Thoracic aorta (tissue), 2 donors: Measurements from ENCODE around the gene TEX51. TPM values are rescaled to one million over a fixed set of nuclear protein-coding genes. Genes with fewer than 3 reads are reported as not detected.

Source experiments
- ATAC-seq: fragments of 150-250 bp; one replicate; pipeline ENCODE4 v1.8.0; 2017; ENCODE audit warnings: low read depth; ENCODE audit not compliant: insufficient number of reproducible peaks, low FRiP score
- DNase-seq: peaks from one replicate; pipeline ENCODE4 v3.0.0-alpha.2; 2020; ENCODE audit warnings: low spot score
- H3K27ac ChIP-seq, 2 donors: fragments of 200-600 bp; sonication (generic); 1 replicate in 1 of 2; 2 replicates in 1 of 2; pipeline ENCODE4 v1.5.1; 2016; ENCODE audit warnings: mild to moderate bottlenecking in 2 of 2, moderate library complexity in 2 of 2
- H3K27me3 ChIP-seq: fragments of 200-600 bp; sonication (generic); replicated peaks from 2 replicates; pipeline ENCODE4 v1.6.0; 2016; ENCODE audit warnings: mild to moderate bottlenecking; ENCODE audit not compliant: insufficient read depth
- H3K36me3 ChIP-seq: fragments of 200-600 bp; sonication (generic); one replicate; pipeline ENCODE4 v1.5.1; 2016
- H3K4me1 ChIP-seq, 2 donors: fragments of 200-600 bp; sonication (generic); 1 replicate in 1 of 2; 2 replicates in 1 of 2; pipeline versions ENCODE4 v1.5.1 to v1.6.0; 2016; ENCODE audit warnings: low read depth in 2 of 2, mild to moderate bottlenecking in 1 of 2; ENCODE audit not compliant: control insufficient read depth in 1 of 2
- H3K4me3 ChIP-seq: fragments of 200-600 bp; sonication (generic); 2 replicates; pipeline ENCODE4 v1.5.1; 2016; ENCODE audit warnings: mild to moderate bottlenecking
- H3K9me3 ChIP-seq: fragments of 200-600 bp; sonication (generic); 2 replicates; pipeline ENCODE4 v1.5.1; 2016
- CTCF ChIP-seq: fragments of 200-600 bp; sonication (generic); IDR thresholded peaks from one replicate; pipeline ENCODE4 v1.5.1; 2019; ENCODE audit warnings: antibody characterized with exemption
- total RNA-seq, 2 donors: library from RNA; depleted of rRNA; stranded (reverse); fragments of >200 nt; gene quantifications; one replicate each; pipeline versions ENCODE4 v1.1.0 to v1.2.3, GENCODE V29; 2016

Gene TEX51
- total RNA-seq, 2 donors from 2014 or later: not detected

GRCh38 chr2:126907671-126908070 lies 9.0 kb downstream of the TEX51 start:
- no peaks in the 10 kb centered on the region for H3K36me3 ChIP-seq
- H3K27ac ChIP-seq: no peak overlapping the region
- H3K4me3 ChIP-seq: no peak overlapping the region
- no peaks in the 10 kb centered on the region for H3K27me3 ChIP-seq
- TF ChIP-seq CTCF: no peak
- H3K4me1 ChIP-seq: no peaks in the 10 kb centered on the region
- DNase-seq (no peak), ATAC-seq (no peak)
- H3K9me3 ChIP-seq: no peaks in the 10 kb centered on the region

GRCh38 chr2:126908721-126909177 lies 10.1 kb downstream of the TEX51 start:
- no peak for TF ChIP-seq CTCF
- ATAC-seq (no peak), DNase-seq (no peak)

GRCh38 chr2:126909366-126909765 lies 10.7 kb downstream of the TEX51 start:
- no peak overlapping the region for H3K27ac ChIP-seq
- DNase-seq (no peak), ATAC-seq (no peak)
- no peak overlapping the region for H3K4me3 ChIP-seq
- no peaks in the 10 kb centered on the region for H3K36me3 ChIP-seq
- H3K4me1 ChIP-seq: no peaks in the 10 kb centered on the region
- no peaks in the 10 kb centered on the region for H3K9me3 ChIP-seq
- TF ChIP-seq CTCF: no peak
- no peaks in the 10 kb centered on the region for H3K27me3 ChIP-seq

More at GRCh38 chr2:126908721-126909177, 10.1 kb downstream of the TEX51 start:
- Histone ChIP-seq H3K27me3 (no peaks in the 10 kb centered on the region), H3K9me3 (no peaks in the 10 kb centered on the region), H3K27ac (no peak overlapping the region), H3K4me1 (no peaks in the 10 kb centered on the region), H3K4me3 (no peak overlapping the region), H3K36me3 (no peaks in the 10 kb centered on the region)

- H3K4me3 ChIP-seq: no peak overlapping the region
- DNase-seq: no peak
- no peak overlapping the region for H3K27ac ChIP-seq
Observed at GRCh38 chr2:126909781-126910180, 11.1 kb downstream of the TEX51 start.

GRCh38 chr2:126910637-126911036 lies 11.9 kb downstream of the TEX51 start:
- TF ChIP-seq CTCF: no peak
- H3K4me3 ChIP-seq: no peak overlapping the region
- DNase-seq: no peak
- no peak overlapping the region for H3K27ac ChIP-seq
- no peaks in the 10 kb centered on the region for H3K36me3 ChIP-seq
- H3K4me1 ChIP-seq: no peaks in the 10 kb centered on the region
- H3K9me3 ChIP-seq: no peaks in the 10 kb centered on the region
- H3K27me3 ChIP-seq: no peaks in the 10 kb centered on the region
- ATAC-seq: no peak

More at GRCh38 chr2:126909781-126910180, 11.1 kb downstream of the TEX51 start:
- Histone ChIP-seq H3K4me1 (no peaks in the 10 kb centered on the region), H3K36me3 (no peaks in the 10 kb centered on the region), H3K27me3 (no peaks in the 10 kb centered on the region), H3K9me3 (no peaks in the 10 kb centered on the region)
- TF ChIP-seq CTCF: no peak
- ATAC-seq: no peak
